ENCODE measurements around the gene ELAC1.

Gene ELAC1

GRCh38 chr18:51021226-51021965, 53.6 kb downstream of the ELAC1 start:
- no peak for DNase-seq

GRCh38 chr18:51025512-51025911, 57.7 kb downstream of the ELAC1 start:
- no peak for DNase-seq

- no peak for DNase-seq
Measured at GRCh38 chr18:51028201-51028805, 60.5 kb downstream of the ELAC1 start.

- no peak for DNase-seq
Measured at GRCh38 chr18:51029378-51029693, 61.5 kb downstream of the ELAC1 start.

- DNase-seq = peak; percentile 73
Measured at GRCh38 chr18:51029694-51030536, 62.1 kb downstream of the ELAC1 start, which contains the start of gene SMAD4. Gene SMAD4 (plus strand): TSS chr18:51030213. CDS start chr18:51047047, 16,834 bp downstream.

GRCh38 chr18:51030537-51031258, 62.9 kb downstream of the ELAC1 start:
- peak; percentile 35 for DNase-seq

GRCh38 chr18:51032193-51032592, 64.4 kb downstream of the ELAC1 start:
- DNase-seq = no peak

- DNase-seq = no peak
Measured at GRCh38 chr18:51037230-51037629, 69.4 kb downstream of the ELAC1 start.
